Measurements from ENCODE around the gene PLOD3. TPM values are rescaled to one million over a fixed set of nuclear protein-coding genes. Genes with fewer than 3 reads are reported as not detected.

Gene PLOD3
- total and polyA plus RNA-seq, 9 of the 15 experiments (the other 6 are each of a cell fraction or from before 2014, with no cell fraction given): 2.8 to 101 (median 30.9) TPM

DNA sequence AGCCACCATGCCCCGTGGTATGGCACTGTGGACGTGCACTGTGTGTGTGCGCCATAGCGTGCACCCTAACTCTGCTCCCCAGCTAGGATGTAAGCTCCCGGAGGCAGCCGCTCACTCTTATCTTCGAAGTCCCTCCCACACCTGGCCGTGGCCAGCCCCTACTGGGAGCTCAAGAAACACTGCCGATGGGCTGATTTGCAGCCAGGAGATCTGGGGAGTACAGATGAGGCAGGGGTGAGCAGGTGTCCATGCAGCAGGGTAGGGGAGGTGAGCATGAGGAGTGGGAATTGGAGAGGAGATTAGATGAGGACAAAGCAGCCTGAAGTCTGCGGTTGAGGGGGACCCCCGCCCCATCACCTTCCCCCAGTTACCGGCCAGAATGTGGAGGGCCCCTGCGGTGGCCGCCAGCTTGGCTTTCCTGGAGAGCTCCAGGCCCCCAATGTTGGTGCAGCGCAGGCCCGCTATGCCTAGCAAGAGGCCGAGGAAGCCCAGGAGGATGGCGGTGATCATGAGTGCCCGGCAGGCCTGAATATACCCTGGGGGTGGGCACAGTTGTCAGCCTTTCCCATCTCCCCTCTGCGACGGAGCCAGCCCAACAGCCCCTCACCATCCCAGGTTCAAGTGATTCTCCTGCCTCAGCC lies 16.6 kb upstream of the PLOD3 start (continued):
- TF ChIP-seq, protein P1, sequence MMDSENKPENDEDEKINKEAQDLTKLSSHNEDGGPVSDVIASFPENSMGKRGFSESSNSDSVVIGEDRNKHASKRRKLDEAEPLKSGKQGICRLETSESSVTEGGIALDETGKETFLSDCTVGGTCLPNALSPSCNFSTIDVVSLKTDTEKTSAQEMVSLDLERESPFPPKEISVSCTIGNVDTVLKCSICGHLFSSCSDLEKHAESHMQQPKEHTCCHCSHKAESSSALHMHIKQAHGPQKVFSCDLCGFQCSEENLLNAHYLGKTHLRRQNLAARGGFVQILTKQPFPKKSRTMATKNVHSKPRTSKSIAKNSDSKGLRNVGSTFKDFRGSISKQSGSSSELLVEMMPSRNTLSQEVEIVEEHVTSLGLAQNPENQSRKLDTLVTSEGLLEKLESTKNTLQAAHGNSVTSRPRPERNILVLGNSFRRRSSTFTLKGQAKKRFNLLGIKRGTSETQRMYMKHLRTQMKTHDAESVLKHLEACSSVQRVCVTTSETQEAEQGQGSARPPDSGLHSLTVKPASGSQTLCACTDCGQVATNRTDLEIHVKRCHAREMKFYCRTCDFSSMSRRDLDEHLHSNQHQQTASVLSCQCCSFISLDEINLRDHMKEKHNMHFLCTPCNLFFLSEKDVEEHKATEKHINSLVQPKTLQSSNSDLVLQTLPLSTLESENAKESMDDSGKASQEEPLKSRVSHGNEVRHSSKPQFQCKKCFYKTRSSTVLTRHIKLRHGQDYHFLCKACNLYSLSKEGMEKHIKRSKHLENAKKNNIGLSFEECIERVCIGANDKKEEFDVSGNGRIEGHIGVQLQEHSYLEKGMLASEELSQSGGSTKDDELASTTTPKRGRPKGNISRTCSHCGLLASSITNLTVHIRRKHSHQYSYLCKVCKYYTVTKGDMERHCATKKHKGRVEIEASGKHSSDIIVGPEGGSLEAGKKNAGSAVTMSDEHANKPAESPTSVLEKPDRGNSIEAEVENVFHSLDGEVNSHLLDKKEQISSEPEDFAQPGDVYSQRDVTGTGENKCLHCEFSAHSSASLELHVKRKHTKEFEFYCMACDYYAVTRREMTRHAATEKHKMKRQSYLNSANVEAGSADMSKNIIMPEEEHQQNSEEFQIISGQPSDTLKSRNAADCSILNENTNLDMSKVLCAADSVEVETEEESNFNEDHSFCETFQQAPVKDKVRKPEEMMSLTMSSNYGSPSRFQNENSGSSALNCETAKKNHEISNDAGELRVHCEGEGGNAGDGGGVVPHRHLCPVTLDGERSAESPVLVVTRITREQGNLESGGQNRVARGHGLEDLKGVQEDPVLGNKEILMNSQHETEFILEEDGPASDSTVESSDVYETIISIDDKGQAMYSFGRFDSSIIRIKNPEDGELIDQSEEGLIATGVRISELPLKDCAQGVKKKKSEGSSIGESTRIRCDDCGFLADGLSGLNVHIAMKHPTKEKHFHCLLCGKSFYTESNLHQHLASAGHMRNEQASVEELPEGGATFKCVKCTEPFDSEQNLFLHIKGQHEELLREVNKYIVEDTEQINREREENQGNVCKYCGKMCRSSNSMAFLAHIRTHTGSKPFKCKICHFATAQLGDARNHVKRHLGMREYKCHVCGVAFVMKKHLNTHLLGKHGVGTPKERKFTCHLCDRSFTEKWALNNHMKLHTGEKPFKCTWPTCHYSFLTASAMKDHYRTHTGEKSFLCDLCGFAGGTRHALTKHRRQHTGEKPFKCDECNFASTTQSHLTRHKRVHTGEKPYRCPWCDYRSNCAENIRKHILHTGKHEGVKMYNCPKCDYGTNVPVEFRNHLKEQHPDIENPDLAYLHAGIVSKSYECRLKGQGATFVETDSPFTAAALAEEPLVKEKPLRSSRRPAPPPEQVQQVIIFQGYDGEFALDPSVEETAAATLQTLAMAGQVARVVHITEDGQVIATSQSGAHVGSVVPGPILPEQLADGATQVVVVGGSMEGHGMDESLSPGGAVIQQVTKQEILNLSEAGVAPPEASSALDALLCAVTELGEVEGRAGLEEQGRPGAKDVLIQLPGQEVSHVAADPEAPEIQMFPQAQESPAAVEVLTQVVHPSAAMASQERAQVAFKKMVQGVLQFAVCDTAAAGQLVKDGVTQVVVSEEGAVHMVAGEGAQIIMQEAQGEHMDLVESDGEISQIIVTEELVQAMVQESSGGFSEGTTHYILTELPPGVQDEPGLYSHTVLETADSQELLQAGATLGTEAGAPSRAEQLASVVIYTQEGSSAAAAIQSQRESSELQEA (IDR thresholded peaks at IDR 0.05; ENCODE audit: low read depth): no peak
- TF ChIP-seq, protein P2, sequence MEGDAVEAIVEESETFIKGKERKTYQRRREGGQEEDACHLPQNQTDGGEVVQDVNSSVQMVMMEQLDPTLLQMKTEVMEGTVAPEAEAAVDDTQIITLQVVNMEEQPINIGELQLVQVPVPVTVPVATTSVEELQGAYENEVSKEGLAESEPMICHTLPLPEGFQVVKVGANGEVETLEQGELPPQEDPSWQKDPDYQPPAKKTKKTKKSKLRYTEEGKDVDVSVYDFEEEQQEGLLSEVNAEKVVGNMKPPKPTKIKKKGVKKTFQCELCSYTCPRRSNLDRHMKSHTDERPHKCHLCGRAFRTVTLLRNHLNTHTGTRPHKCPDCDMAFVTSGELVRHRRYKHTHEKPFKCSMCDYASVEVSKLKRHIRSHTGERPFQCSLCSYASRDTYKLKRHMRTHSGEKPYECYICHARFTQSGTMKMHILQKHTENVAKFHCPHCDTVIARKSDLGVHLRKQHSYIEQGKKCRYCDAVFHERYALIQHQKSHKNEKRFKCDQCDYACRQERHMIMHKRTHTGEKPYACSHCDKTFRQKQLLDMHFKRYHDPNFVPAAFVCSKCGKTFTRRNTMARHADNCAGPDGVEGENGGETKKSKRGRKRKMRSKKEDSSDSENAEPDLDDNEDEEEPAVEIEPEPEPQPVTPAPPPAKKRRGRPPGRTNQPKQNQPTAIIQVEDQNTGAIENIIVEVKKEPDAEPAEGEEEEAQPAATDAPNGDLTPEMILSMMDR (IDR thresholded peaks at IDR 0.05 in 2 of 3, conservative IDR thresholded peaks at IDR 0.05 in 1 of 3; ENCODE audit: insufficient read depth in 2 of 3, low read depth in 1 of 3, low read length in 3 of 3): 0 out of 6 replicates have a peak, but pooled peaks of 1 of the 3 experiments have one; percentile 5
- TF ChIP-seq IRF2 (CRISPR knock-in tag; IDR thresholded peaks at IDR 0.05) (no peak), NCOA6 (IDR thresholded peaks at IDR 0.05) (no peak), PML (IDR thresholded peaks at IDR 0.05; ENCODE audit: low read length) (peak; percentile 74), CBX8 (IDR thresholded peaks at IDR 0.05; ENCODE audit: borderline replicate concordance, extremely low read depth, low read depth, low read length, poor library complexity, severe bottlenecking) (no peak), NR4A1 (CRISPR knock-in tag; IDR thresholded peaks at IDR 0.05) (no peak), NR4A1 (tag; IDR thresholded peaks at IDR 0.05) (no peak), ZNF561 (CRISPR knock-in tag; conservative IDR thresholded peaks at IDR 0.05) (no peak), RBM14 (IDR thresholded peaks at IDR 0.05; ENCODE audit: borderline replicate concordance, insufficient read depth, low read depth, low read length) (no peak)
- TF ChIP-seq, protein P3, sequence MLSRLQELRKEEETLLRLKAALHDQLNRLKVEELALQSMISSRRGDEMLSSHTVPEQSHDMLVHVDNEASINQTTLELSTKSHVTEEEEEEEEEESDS (CRISPR knock-in tag; IDR thresholded peaks at IDR 0.05): no peak
- TF ChIP-seq, protein P4, sequence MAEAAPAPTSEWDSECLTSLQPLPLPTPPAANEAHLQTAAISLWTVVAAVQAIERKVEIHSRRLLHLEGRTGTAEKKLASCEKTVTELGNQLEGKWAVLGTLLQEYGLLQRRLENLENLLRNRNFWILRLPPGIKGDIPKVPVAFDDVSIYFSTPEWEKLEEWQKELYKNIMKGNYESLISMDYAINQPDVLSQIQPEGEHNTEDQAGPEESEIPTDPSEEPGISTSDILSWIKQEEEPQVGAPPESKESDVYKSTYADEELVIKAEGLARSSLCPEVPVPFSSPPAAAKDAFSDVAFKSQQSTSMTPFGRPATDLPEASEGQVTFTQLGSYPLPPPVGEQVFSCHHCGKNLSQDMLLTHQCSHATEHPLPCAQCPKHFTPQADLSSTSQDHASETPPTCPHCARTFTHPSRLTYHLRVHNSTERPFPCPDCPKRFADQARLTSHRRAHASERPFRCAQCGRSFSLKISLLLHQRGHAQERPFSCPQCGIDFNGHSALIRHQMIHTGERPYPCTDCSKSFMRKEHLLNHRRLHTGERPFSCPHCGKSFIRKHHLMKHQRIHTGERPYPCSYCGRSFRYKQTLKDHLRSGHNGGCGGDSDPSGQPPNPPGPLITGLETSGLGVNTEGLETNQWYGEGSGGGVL (CRISPR knock-in tag; IDR thresholded peaks at IDR 0.05): no peak
- TF ChIP-seq, protein P5, sequence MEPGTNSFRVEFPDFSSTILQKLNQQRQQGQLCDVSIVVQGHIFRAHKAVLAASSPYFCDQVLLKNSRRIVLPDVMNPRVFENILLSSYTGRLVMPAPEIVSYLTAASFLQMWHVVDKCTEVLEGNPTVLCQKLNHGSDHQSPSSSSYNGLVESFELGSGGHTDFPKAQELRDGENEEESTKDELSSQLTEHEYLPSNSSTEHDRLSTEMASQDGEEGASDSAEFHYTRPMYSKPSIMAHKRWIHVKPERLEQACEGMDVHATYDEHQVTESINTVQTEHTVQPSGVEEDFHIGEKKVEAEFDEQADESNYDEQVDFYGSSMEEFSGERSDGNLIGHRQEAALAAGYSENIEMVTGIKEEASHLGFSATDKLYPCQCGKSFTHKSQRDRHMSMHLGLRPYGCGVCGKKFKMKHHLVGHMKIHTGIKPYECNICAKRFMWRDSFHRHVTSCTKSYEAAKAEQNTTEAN (CRISPR knock-in tag; IDR thresholded peaks at IDR 0.05): no peak

Data from K562 (cell line).